GM18517 (cell line): Measurements from ENCODE around the gene FOXL2NB.
"Not testable (repeated sequence)": the region's sequence is repeated elsewhere in the genome, so short reads cannot be mapped to it uniquely, and the experiment has no call there.

ENCODE experiments used
- ATAC-seq: cut with Tn5 transposase; IDR thresholded peaks from one replicate; pipeline ENCODE4 v1.9.1; 2021; ENCODE audit warnings: mild to moderate bottlenecking, moderate library complexity; ENCODE audit not compliant: unreplicated experiment

The FOXL2NB gene

GRCh38 chr3:138946663-138947494 is at the start of gene FOXL2NB, which contains the start of gene FOXL2:
FOXL2NB (plus strand) TSS chr3:138947217; CDS start chr3:138947365, 148 bp downstream.
FOXL2 (minus strand) TSS chr3:138947137; CDS start chr3:138946722, 415 bp downstream.
- no peak for ATAC-seq

GRCh38 chr3:138898301-138898700 is 48.7 kb upstream of the FOXL2NB start:
- ATAC-seq: no peak

DNA sequence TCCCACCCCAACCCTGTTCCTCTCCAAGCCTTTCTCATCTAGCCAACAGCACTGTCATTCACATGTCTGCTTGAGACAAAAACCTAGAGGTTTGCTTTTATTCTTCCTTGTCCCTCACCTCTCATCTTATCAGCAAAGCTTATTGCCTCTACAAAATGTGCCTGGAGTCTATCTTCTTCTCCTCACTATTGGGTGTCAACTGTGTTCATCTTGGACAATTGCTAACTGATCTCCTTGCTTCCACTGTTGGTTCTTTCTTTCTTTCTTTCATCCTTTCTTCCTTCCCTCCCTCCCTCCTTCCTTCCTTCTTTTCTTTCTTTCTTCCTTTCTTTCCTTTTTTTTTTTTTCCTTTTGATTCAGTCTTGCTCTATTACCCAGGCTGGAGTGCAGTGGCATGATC is 48.3 kb upstream of the FOXL2NB start:
- no peak for ATAC-seq

GRCh38 chr3:138899351-138899991 is 47.5 kb upstream of the FOXL2NB start:
- no peak for ATAC-seq

GRCh38 chr3:138901567-138901966 is 45.5 kb upstream of the FOXL2NB start:
- ATAC-seq: no peak

DNA sequence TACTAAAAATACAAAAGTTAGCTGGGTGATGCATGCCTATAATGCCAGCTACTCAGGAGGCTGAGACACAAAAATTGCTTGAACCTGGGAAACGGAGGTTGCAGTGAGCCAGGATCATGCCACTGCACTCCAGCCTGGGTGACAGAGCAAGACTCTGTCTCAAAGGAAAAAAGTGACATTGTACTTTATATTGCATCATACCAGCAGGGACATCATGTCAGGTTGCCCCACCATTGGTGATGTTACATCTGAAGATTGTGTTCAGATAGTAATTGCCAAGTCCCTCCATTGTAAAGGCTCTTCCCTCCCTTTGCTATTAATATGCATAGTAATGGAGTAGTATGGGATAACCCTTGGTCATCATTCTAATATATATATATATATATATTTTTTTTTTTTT is 44.8 kb upstream of the FOXL2NB start:
- no peak for ATAC-seq

DNA sequence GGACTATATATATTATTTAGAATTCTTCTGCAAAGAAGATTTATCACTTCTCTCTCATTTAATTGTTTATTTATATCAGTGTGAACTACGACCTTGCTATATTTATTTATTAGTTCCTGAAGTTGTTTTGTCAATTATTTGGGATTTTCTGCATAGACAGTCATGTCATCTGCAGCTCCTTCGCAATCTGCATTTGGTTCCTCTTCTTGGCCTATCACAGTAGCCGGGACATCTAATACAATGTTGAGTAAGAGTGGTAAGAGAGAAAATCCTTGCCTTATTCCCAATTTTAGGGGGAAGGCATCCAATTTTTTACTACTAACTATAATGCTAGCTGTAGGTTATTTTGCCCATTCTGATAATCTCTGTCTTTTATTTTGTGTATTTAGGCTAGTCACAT is 39.5 kb upstream of the FOXL2NB start:
- ATAC-seq: no peak

GRCh38 chr3:138908846-138909245 is 38.2 kb upstream of the FOXL2NB start:
- ATAC-seq: no peak

- no peak for ATAC-seq
Observed at GRCh38 chr3:138909904-138910303, 37.1 kb upstream of the FOXL2NB start.

- no peak for ATAC-seq
Observed at GRCh38 chr3:138911621-138912020, 35.4 kb upstream of the FOXL2NB start.

DNA sequence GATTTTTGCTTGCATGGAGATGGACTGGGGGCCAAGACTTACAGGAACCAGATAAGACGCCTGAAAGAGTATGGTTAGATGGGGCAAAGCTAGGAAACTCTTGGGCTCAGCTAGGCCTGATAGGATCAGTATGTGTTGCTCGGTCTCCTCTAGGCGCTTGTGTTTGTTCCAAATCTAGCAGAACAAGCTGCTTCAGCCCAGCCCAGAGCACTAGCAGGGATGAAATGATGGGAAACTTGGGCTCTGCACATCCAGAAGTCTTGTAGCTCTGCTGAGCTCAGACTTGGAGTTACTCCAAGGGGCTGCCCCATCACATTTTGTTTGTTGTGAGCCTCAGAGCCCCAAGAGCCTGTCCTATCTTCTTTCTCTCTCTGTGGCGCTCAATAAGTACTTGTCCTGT is 34.8 kb upstream of the FOXL2NB start:
- ATAC-seq: no peak

DNA sequence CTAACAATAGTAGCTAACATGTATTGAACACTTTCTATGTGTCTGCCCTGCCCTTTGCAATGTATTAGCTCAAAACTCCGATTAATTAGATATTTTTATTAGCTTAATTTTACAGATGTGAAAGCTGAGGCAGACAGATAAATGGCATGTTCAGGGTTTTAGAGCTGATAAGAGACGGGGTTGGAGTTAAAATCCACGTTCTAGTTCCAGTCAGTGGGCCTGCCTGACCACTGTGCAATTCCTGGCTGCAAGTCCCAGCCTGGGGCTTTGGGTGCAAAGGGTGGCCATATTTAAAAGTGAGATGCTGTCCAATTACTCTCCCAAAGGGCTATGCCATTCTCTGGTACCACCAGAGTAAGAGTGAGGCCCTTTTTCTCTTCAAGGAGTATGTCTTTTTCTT is 33.3 kb upstream of the FOXL2NB start:
- ATAC-seq: no peak

GRCh38 chr3:138914870-138915502 is 32.0 kb upstream of the FOXL2NB start:
- peak; percentile 31 for ATAC-seq

- ATAC-seq: peak; percentile 80
Observed at GRCh38 chr3:138915503-138916498, 31.2 kb upstream of the FOXL2NB start.

GRCh38 chr3:138916824-138917223 is 30.2 kb upstream of the FOXL2NB start:
- no peak for ATAC-seq

DNA sequence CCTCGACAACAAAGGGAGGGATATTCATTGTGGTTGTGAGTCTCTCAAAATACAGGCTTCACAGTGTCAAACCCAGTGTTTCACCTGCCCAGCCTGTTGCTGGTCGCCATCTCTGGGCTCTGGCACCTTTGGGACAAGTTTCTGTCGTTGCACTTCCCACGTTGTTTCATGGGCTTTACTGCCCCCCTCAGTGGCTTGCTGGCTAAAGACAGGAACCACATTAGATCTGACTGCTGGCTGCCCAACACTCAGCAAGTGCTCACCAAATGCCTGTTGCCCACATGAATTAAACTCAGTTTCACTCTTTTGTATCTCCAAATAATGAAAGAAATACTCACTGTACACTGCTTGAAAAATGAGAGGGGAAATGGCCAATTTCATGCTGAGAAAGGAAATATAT is 27.7 kb upstream of the FOXL2NB start:
- ATAC-seq: no peak

GRCh38 chr3:138921316-138922292 is 25.4 kb upstream of the FOXL2NB start:
- no peak for ATAC-seq

DNA sequence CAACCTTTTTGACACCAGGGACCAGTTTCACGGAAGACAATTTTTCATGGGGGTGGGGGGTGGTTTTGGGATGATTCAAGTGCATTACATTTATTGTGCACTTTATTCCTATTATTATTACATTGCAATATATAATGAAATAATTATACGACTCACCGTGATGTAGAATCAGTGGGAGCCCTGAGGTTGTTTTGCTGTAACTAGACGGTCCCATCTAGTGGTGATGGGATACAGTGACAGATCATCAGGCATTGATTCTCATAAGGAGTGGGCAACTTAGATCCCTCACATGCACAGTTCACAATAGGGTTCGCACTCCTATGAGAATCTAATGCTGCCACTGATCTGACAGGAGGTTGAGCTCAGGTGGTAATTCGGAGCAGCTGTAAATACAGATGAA is 24.6 kb upstream of the FOXL2NB start:
- ATAC-seq: not testable (repeated sequence)

DNA sequence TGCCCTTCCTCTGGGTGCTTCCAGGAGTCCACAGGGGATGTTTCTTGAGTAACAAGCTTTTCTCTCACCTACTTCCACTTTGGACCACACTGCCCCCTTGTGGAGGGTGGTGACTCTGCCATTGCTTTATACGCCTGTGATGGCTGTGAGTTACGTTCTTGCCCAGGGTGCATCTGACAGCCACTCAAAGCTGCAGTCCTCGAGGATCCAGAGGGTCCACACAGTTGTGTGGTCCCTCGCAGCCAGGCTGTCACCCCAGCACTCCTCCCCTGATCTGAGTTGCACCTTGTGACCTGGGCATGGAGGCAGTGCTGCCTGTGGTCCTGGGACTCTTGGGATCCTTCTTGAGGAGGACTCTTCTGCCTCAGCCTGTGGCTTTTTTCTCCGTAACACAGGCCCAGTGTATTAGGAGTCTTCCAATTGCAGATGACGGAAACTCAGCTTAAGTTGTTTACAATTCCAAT is 23.5 kb upstream of the FOXL2NB start:
- peak; percentile 87 for ATAC-seq
